ENCODE data around the gene CNDP2.

Gene CNDP2

DNA sequence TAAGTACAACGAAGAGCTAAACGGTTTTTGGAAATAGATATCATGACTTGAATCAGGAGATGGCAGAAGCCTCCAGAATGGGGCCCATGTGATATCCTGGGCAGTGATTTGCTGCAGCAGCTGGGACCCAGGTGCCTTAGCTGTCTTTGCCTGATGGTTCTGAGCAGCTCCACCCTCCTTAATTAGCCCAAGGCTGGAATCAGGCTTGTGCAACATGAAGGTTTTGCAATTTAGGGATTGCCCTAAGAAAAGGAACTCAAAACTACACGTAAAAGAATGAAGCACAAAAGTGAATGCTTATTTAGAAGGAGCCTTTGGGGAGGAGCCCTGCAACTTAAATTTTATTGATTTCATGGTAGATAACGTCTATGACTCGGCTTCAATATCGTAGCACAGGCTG is 17.3 kb upstream of the CNDP2 start:
- H3K27ac ChIP-seq, result no peak overlapping the region
- H3K9ac ChIP-seq (ENCODE audit: insufficient read length), result no peak overlapping the region
- H3K4me3 ChIP-seq, result no peak overlapping the region
- H3K36me3 ChIP-seq (ENCODE audit: insufficient read depth, low read length), result no peaks in the 10 kb centered on the region
- no peaks in the 10 kb centered on the region for H3K9me3 ChIP-seq (ENCODE audit: low read depth, low read length)
- no peak for TF ChIP-seq POLR2AphosphoS5 (IDR thresholded peaks at IDR 0.05; ENCODE audit: borderline replicate concordance, low read depth, low read length)
- DNase-seq (ENCODE audit: low read depth, low spot score), result no peak

DNA sequence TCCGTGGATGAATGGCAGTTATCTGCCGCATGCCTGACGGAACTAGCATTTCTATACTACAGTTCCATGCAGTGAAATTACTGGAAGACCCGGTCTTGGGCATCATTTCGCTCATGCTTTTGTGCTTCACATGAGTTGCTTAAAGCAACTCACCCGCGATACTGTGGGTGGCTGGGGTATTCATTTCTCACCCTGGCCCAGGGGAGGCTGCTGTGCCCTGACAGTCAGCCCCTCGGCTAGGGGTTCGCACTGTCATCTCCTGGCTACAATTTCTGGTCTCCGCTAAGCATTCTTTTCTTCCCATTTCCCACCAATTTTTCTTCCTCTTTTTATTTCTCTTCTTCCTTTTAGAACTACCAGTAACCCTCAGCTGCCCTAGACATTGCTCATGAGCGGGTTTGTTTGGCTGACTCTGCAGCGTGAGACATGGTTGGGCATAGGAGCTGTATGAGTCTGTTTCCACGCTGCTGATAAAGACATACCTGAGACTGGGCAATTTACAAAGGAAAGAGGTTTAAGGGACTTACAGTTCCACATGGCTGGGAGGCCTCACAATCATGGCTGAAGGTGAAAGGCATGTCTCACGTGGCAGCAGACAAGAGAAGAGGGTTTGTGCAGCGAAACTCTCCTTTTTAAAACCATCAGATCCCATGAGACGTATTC is 16.5 kb upstream of the CNDP2 start:
- Histone ChIP-seq H3K27ac (no peak overlapping the region), H3K9me3 (ENCODE audit: low read depth, low read length) (no peaks in the 10 kb centered on the region), H3K4me3 (no peak overlapping the region), H3K9ac (ENCODE audit: insufficient read length) (no peak overlapping the region), H3K36me3 (ENCODE audit: insufficient read depth, low read length) (no peaks in the 10 kb centered on the region)
- TF ChIP-seq FOXP2 (optimal IDR thresholded peaks at IDR 0.05; ENCODE audit: control extremely low read depth, extremely low read length, insufficient read depth) (no peak), POLR2AphosphoS5 (IDR thresholded peaks at IDR 0.05; ENCODE audit: borderline replicate concordance, low read depth, low read length) (no peak), EZH2 (IDR thresholded peaks at IDR 0.05) (no peak)
- DNase-seq (ENCODE audit: low read depth, low spot score), result no peak

DNA sequence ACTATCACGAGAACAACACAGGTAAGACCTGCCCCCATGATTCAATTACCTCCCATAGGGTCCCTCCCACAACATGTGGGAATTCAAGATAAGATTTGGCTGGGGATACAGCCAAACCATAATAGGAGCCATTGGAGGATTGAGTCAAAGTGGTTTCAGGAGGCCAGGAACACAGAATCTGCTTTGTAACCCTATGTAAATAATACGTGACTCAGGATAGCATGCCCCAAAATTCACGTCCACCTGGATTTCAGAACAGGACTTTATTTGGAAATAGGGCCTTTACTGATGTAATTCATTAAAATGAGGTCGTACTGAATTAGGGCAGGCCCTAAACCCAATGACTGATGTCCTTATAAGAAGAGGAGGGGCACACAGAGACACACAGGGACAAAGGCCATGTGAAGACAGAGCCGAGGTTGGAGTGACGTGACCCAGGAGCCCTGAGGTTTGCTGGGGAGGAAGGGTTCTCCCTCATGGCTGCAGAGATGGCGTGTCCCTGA is 16.0 kb upstream of the CNDP2 start:
- Histone ChIP-seq H3K27ac (no peak overlapping the region), H3K36me3 (ENCODE audit: insufficient read depth, low read length) (no peaks in the 10 kb centered on the region), H3K9me3 (ENCODE audit: low read depth, low read length) (no peaks in the 10 kb centered on the region), H3K9ac (ENCODE audit: insufficient read length) (no peak overlapping the region), H3K4me3 (no peak overlapping the region)
- DNase-seq (ENCODE audit: low read depth, low spot score), result no peak
- TF ChIP-seq POLR2AphosphoS5 (IDR thresholded peaks at IDR 0.05; ENCODE audit: borderline replicate concordance, low read depth, low read length), result no peak
- no peak for TF ChIP-seq EZH2 (IDR thresholded peaks at IDR 0.05)
- no peak for TF ChIP-seq FOXP2 (optimal IDR thresholded peaks at IDR 0.05; ENCODE audit: control extremely low read depth, extremely low read length, insufficient read depth)

DNA sequence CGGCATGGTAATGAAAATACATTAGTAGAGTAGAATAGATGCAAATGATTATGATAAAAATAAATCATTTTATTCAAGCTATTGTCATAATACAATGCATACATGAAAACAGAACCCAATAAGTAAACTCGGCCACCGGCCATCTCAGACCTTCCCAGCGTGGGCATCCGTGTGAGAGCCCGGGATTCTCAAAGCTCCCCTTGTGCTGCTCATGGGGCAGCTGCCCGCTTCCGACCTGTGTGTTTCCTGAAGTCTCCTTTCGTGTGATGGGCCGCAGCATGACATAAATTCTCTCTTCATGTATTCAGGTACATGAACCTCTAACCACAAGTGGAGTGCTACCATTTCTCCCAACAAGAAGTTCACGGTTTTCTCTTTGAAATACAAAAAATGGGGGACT is 13.5 kb upstream of the CNDP2 start:
- Histone ChIP-seq H3K4me3 (no peak overlapping the region), H3K27ac (no peak overlapping the region), H3K9me3 (ENCODE audit: low read depth, low read length) (no peaks in the 10 kb centered on the region), H3K9ac (ENCODE audit: insufficient read length) (no peak overlapping the region), H3K36me3 (ENCODE audit: insufficient read depth, low read length) (no peaks in the 10 kb centered on the region)
- DNase-seq (ENCODE audit: low read depth, low spot score), result no peak
- TF ChIP-seq EZH2 (IDR thresholded peaks at IDR 0.05) (no peak), POLR2AphosphoS5 (IDR thresholded peaks at IDR 0.05; ENCODE audit: borderline replicate concordance, low read depth, low read length) (no peak), FOXP2 (optimal IDR thresholded peaks at IDR 0.05; ENCODE audit: control extremely low read depth, extremely low read length, insufficient read depth) (no peak)

DNA sequence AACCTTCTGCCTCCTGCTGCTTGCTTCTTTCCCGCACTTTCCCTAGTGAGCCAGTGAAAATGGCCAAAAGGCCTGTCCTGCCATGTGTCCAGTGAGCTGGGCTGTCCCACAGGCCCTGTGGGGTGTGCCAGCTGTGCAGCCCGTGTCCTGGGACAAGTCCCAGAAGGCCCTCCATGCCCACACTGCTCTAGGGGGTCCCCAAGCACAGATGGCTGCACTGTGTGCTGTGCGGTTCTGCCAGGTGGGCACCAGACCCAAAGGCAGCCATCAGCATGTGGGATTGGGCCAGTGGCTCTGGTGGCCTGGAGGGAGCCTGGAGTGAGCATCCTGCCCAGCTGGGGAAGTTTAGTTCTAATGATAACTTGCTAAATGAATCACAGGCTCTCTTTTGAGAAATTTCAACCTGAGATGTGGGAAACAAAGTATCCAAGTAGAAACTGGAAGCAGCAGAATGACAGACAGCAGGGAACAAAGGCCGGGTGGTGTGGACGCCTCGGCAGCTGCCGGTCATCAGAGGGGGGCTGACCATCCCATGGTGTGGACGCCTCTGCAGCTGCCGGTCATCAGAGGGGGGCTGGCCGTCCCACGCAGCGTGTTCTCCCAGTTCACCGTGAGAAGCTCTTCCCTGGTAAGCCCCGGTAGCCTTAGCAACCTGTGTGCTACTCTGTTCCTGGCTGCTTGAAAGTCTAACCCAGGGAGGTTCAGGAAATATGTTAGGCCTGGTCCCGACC is 9.9 kb upstream of the CNDP2 start:
- H3K36me3 ChIP-seq (ENCODE audit: insufficient read depth, low read length), result no peaks in the 10 kb centered on the region
- H3K27ac ChIP-seq, result no peak overlapping the region
- no peak overlapping the region for H3K4me3 ChIP-seq
- TF ChIP-seq POLR2AphosphoS5 (IDR thresholded peaks at IDR 0.05; ENCODE audit: borderline replicate concordance, low read depth, low read length) (no peak), EZH2 (IDR thresholded peaks at IDR 0.05) (no peak), FOXP2 (optimal IDR thresholded peaks at IDR 0.05; ENCODE audit: control extremely low read depth, extremely low read length, insufficient read depth) (no peak)
- H3K9ac ChIP-seq (ENCODE audit: insufficient read length), result no peak overlapping the region
- DNase-seq (ENCODE audit: low read depth, low spot score), result no peak
- H3K9me3 ChIP-seq (ENCODE audit: low read depth, low read length), result no peaks in the 10 kb centered on the region

DNA sequence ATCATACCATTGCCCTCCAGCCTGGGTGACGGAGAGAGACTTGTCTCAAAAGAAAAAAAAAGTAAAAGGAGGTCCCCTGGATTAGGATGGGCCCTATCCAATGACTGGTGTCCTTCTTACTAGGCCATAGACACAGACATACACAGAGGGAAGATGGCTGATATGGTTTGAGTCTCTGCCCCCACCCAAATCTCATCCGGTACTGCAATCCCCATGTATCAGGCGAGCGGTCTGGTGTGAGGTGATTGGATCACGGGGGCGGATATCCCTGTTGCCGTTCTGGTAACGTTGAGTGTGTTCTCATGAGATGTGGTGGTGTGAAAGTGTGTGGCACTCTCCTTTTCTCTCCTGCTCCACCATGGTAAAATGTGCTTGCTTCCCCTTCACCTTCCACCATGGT is 7.8 kb upstream of the CNDP2 start:
- H3K9me3 ChIP-seq (ENCODE audit: low read depth, low read length), result no peaks in the 10 kb centered on the region
- H3K4me3 ChIP-seq, result no peak overlapping the region
- DNase-seq (ENCODE audit: low read depth, low spot score), result no peak
- H3K9ac ChIP-seq (ENCODE audit: insufficient read length), result no peak overlapping the region
- no peaks in the 10 kb centered on the region for H3K36me3 ChIP-seq (ENCODE audit: insufficient read depth, low read length)
- H3K27ac ChIP-seq, result no peak overlapping the region
- TF ChIP-seq FOXP2 (optimal IDR thresholded peaks at IDR 0.05; ENCODE audit: control extremely low read depth, extremely low read length, insufficient read depth) (no peak), POLR2AphosphoS5 (IDR thresholded peaks at IDR 0.05; ENCODE audit: borderline replicate concordance, low read depth, low read length) (no peak)

DNA sequence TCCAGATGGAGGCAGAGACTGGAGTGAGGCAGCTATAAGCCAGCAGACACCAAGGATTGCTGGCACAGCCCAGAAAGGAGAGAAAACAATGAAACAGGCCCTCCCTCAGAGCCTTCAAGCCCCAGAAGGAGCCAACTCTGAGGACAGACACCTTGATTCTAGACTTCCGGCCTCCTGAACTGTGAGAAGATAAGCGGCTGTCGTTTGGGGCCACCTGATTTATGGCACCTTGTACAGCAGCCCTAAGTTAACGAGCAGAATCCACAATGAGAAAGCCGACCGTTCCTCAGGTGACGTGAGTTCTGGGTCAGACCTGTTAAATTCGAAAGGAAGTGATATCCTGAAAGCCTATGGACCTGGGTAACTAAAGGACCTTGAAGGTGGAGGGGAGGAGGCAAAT is 7.3 kb upstream of the CNDP2 start:
- H3K36me3 ChIP-seq (ENCODE audit: insufficient read depth, low read length), result no peaks in the 10 kb centered on the region
- H3K9ac ChIP-seq (ENCODE audit: insufficient read length), result no peak overlapping the region
- H3K4me3 ChIP-seq, result no peak overlapping the region
- no peak for DNase-seq (ENCODE audit: low read depth, low spot score)
- H3K9me3 ChIP-seq (ENCODE audit: low read depth, low read length), result no peaks in the 10 kb centered on the region
- TF ChIP-seq POLR2AphosphoS5 (IDR thresholded peaks at IDR 0.05; ENCODE audit: borderline replicate concordance, low read depth, low read length) (no peak), FOXP2 (optimal IDR thresholded peaks at IDR 0.05; ENCODE audit: control extremely low read depth, extremely low read length, insufficient read depth) (no peak), EZH2 (IDR thresholded peaks at IDR 0.05) (no peak)
- H3K27ac ChIP-seq, result no peak overlapping the region

DNA sequence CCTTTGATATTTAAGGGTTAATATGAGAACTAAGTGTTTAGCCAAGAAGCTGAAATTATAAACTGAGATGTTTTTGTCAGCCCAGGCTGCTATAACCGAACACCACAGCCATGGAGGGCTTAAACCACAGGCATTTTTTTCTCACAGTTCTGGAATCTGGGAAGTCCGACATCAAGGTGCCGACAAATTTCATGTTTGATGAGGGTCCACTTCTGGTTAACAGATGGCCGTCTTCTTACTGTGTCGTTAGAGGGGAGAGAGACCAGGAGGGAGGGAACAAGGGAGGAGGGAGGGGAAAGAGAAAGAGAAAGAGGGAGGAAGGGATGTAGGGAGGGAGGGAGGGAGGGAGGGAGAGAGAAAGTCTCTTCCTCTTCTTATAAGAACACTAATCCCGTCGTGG is 6.5 kb upstream of the CNDP2 start:
- no peak for TF ChIP-seq POLR2AphosphoS5 (IDR thresholded peaks at IDR 0.05; ENCODE audit: borderline replicate concordance, low read depth, low read length)
- TF ChIP-seq EZH2 (IDR thresholded peaks at IDR 0.05), result no peak
- no peak for TF ChIP-seq FOXP2 (optimal IDR thresholded peaks at IDR 0.05; ENCODE audit: control extremely low read depth, extremely low read length, insufficient read depth)
- no peaks in the 10 kb centered on the region for H3K9me3 ChIP-seq (ENCODE audit: low read depth, low read length)
- H3K4me3 ChIP-seq, result no peak overlapping the region
- no peak overlapping the region for H3K27ac ChIP-seq
- DNase-seq (ENCODE audit: low read depth, low spot score), result no peak
- no peaks in the 10 kb centered on the region for H3K36me3 ChIP-seq (ENCODE audit: insufficient read depth, low read length)
- no peak overlapping the region for H3K9ac ChIP-seq (ENCODE audit: insufficient read length)

All from SK-N-MC (cell line).